Caco-2 (cell line): ENCODE results near the gene SRPK3. TPM values are rescaled to one million over a fixed set of nuclear protein-coding genes. Genes with fewer than 3 reads are reported as not detected.
A peak's percentile ranks its signal among the peaks of the same experiment; 100 is the strongest.

Experiments
- BruUV-seq: library from RNA; stranded (reverse); fragments of 400-500 nt; replicated peaks from 2 replicates; lab custom pipeline; 2021; lab: Mats Ljungman, UMichigan
- CTCF ChIA-PET: fragments of 300-600 bp; sonication (Branson Sonifier 250); formaldehyde crosslinking; loops from one replicate; lab custom pipeline; 2022; ENCODE audit warnings: antibody characterized with exemption; lab: Charles Lee
- POLR2A ChIA-PET: fragments of 300-600 bp; sonication (Branson Sonifier 250); formaldehyde crosslinking; loops from one replicate; lab custom pipeline; 2022; ENCODE audit warnings: antibody characterized with exemption; lab: Charles Lee
- DNase-seq, 2 experiments: peaks; one replicate each; pipeline versions ENCODE4 v3.0.0 to v3.0.0-alpha.2; 2020 to 2022
- H3K27me3 ChIP-seq: replicated peaks from 2 replicates; pipeline ENCODE4 v1.6.0; 2011; ENCODE audit warnings: low read length; ENCODE audit not compliant: control insufficient read depth, insufficient read depth
- H3K36me3 ChIP-seq: 2 replicates; pipeline ENCODE4 v1.5.1; 2011; ENCODE audit warnings: low read length; ENCODE audit not compliant: control insufficient read depth, insufficient read depth
- H3K4me1 ChIP-seq: fragments of 250-450 bp; sonication (Bioruptor Pico); 2 replicates; pipeline ENCODE4 v1.5.1; 2020; ENCODE audit warnings: mild to moderate bottlenecking
- H3K4me3 ChIP-seq: 2 replicates; pipeline ENCODE4 v1.5.1; 2011; ENCODE audit warnings: low read depth, mild to moderate bottlenecking, control low read depth, low read length
- H3K9me3 ChIP-seq: fragments of 250-450 bp; sonication (Bioruptor Pico); 2 replicates; pipeline ENCODE4 v1.5.1; 2020; ENCODE audit warnings: mild to moderate bottlenecking, moderate library complexity
- H3K27ac Mint-ChIP-seq: one replicate; pipeline ENCODE4 v1.8.0; 2022; ENCODE audit warnings: mixed read lengths; ENCODE audit not compliant: unreplicated experiment
- H3K27me3 Mint-ChIP-seq: one replicate; pipeline ENCODE4 v1.8.0; 2022; ENCODE audit warnings: mixed read lengths; ENCODE audit not compliant: insufficient read depth, unreplicated experiment
- H3K36me3 Mint-ChIP-seq: one replicate; pipeline ENCODE4 v1.8.0; 2022; ENCODE audit warnings: mild to moderate bottlenecking, mixed read lengths; ENCODE audit not compliant: insufficient read depth, unreplicated experiment
- H3K4me1 Mint-ChIP-seq: one replicate; pipeline ENCODE4 v1.8.0; 2022; ENCODE audit warnings: low read depth, mixed read lengths; ENCODE audit not compliant: unreplicated experiment
- H3K4me3 Mint-ChIP-seq: one replicate; pipeline ENCODE4 v1.8.0; 2022; ENCODE audit warnings: mild to moderate bottlenecking, moderate library complexity, mixed read lengths; ENCODE audit not compliant: unreplicated experiment
- H3K9me3 Mint-ChIP-seq: one replicate; pipeline ENCODE4 v1.8.0; 2022; ENCODE audit warnings: mixed read lengths; ENCODE audit not compliant: unreplicated experiment
- CTCF ChIP-seq, 2 experiments: fragments of 200-600 bp in 1 of 2; IDR thresholded peaks; 1 replicate in 1 of 2; 2 replicates in 1 of 2; pipeline versions ENCODE4 v1.5.1 to v1.8.0; 2011 to 2022; ENCODE audit warnings: antibody characterized with exemption in 1 of 2, control low read depth in 1 of 2, inconsistent platforms in 1 of 2, low read depth in 1 of 2, low read length in 1 of 2, mild to moderate bottlenecking in 1 of 2, moderate library complexity in 1 of 2; ENCODE audit not compliant: insufficient read depth in 1 of 2, severe bottlenecking in 1 of 2, unreplicated experiment in 1 of 2
- intact Hi-C: fragments of 100-400 bp; cut with micrococcal nuclease; formaldehyde crosslinking; loops from one replicate; pipeline ENCODE4 v1.10.0; 2022; ENCODE audit not compliant: unreplicated experiment
- total RNA-seq: library from RNA; stranded (reverse); gene quantifications from 2 replicates; pipeline ENCODE4 v1.2.3, GENCODE V29; 2022

SRPK3 gene
- total RNA-seq, 1 experiment from 2014 or later: not detected

GRCh38 chrX:153794018-153794896 is 13.4 kb downstream of the SRPK3 start, which contains the start of the genes IDH3G and SSR4:
Gene IDH3G, minus strand, starts transcription at chrX:153794375. Its CDS starts 49 bp downstream, at chrX:153794326.
Gene SSR4, plus strand, starts transcription at chrX:153794668. Its CDS starts 20 bp downstream, at chrX:153794688.
- H3K4me1 Mint-ChIP-seq: no peaks in the 10 kb centered on the region
- ChIA-PET POLR2A (interaction anchor here (0.9 kb wide), 4 partner anchors 25 to 577 kb away, joined by 3 to 10 read pairs (median 6); no protein-coding TSS in a partner anchor), CTCF (interaction anchor here (0.8 to 1.4 kb wide), 2 partner anchors 25 to 153 kb away, joined by 3 to 4 read pairs; no protein-coding TSS in a partner anchor)
- intact Hi-C loops: loop anchor here (5.0 to 10.0 kb wide), 3 partner anchors 72 to 578 kb away; partner anchors contain the start of genes ABCD1, ARHGAP4, BCAP31 and FLNA
- peak within 1 kb of the TSS; percentile 90 for H3K4me3 Mint-ChIP-seq
- H3K4me3 ChIP-seq: peak within 1 kb of the TSS; percentile 52
- H3K36me3 ChIP-seq: no peaks in the 10 kb centered on the region
- peak; percentile 92 for DNase-seq
- H3K27ac Mint-ChIP-seq: peak within 1 kb of the TSS; percentile 89
- no TSS peak for BruUV-seq
- H3K9me3 Mint-ChIP-seq: no peaks in the 10 kb centered on the region
- no peaks in the 10 kb centered on the region for H3K9me3 ChIP-seq
- H3K36me3 Mint-ChIP-seq: peaks cover 11% of the 10 kb centered on the region
- no peaks in the 10 kb centered on the region for H3K27me3 Mint-ChIP-seq
- no peaks in the 10 kb centered on the region for H3K27me3 ChIP-seq
- H3K4me1 ChIP-seq: 0 out of 2 replicates have a peak, but pooled peaks cover 4% of the 10 kb centered on the region
- no peak for TF ChIP-seq CTCF (IDR thresholded peaks at IDR 0.05; ENCODE audit: insufficient read depth in 1 of 2, low read depth in 1 of 2, low read length in 1 of 2, severe bottlenecking in 1 of 2, unreplicated experiment in 1 of 2)

GRCh38 chrX:153794897-153795816 is 14.3 kb downstream of the SRPK3 start:
- H3K27ac Mint-ChIP-seq: peak overlapping the region; percentile 89
- no peaks in the 10 kb centered on the region for H3K27me3 ChIP-seq
- BruUV-seq: TSS peak; percentile 81
- intact Hi-C loops: loop anchor here (5.0 to 10.0 kb wide), 3 partner anchors 73 to 577 kb away; partner anchors contain the start of genes ABCD1, ARHGAP4, BCAP31 and FLNA
- no peaks in the 10 kb centered on the region for H3K36me3 ChIP-seq
- no peaks in the 10 kb centered on the region for H3K9me3 ChIP-seq
- peaks cover 11% of the 10 kb centered on the region for H3K36me3 Mint-ChIP-seq
- H3K4me1 Mint-ChIP-seq: no peaks in the 10 kb centered on the region
- TF ChIP-seq CTCF (IDR thresholded peaks at IDR 0.05; ENCODE audit: insufficient read depth in 1 of 2, low read depth in 1 of 2, low read length in 1 of 2, severe bottlenecking in 1 of 2, unreplicated experiment in 1 of 2): no peak
- peak overlapping the region; percentile 52 for H3K4me3 ChIP-seq
- POLR2A ChIA-PET: interaction anchor here (0.9 kb wide), 4 partner anchors 24 to 576 kb away, joined by 3 to 10 read pairs (median 6); no protein-coding TSS in a partner anchor
- no peaks in the 10 kb centered on the region for H3K9me3 Mint-ChIP-seq
- no peaks in the 10 kb centered on the region for H3K27me3 Mint-ChIP-seq
- no peak for DNase-seq
- H3K4me3 Mint-ChIP-seq: peak overlapping the region; percentile 90
- 0 out of 2 replicates have a peak, but pooled peaks cover 4% of the 10 kb centered on the region for H3K4me1 ChIP-seq
- CTCF ChIA-PET: interaction anchor here (0.8 to 1.4 kb wide), 2 partner anchors 25 to 152 kb away, joined by 3 to 4 read pairs; no protein-coding TSS in a partner anchor
